Mucosa of rectum (tissue), 2 donors: ENCODE measurements around the gene FGF14.

Source experiments
- H3K27ac ChIP-seq, 2 donors: one replicate each; pipeline ENCODE4 v1.7.0; 2013; ENCODE audit warnings: inconsistent platforms in 2 of 2, low read depth in 2 of 2, low read length in 2 of 2
- H3K27me3 ChIP-seq, 2 donors: one replicate each; pipeline ENCODE4 v1.7.0; 2013; ENCODE audit warnings: low read length in 2 of 2; ENCODE audit not compliant: control insufficient read depth in 2 of 2, insufficient read depth in 2 of 2
- H3K36me3 ChIP-seq, 2 donors: one replicate each; pipeline ENCODE4 v1.7.0; 2013; ENCODE audit warnings: low read length in 2 of 2; ENCODE audit not compliant: control insufficient read depth in 2 of 2, insufficient read depth in 2 of 2
- H3K4me1 ChIP-seq, 2 donors: one replicate each; pipeline ENCODE4 v1.7.0; 2013; ENCODE audit warnings: low read length in 2 of 2, mild to moderate bottlenecking in 1 of 2; ENCODE audit not compliant: control insufficient read depth in 2 of 2, insufficient read depth in 2 of 2
- H3K4me3 ChIP-seq, 2 donors: one replicate each; pipeline ENCODE4 v1.7.0; 2013; ENCODE audit warnings: low read length in 2 of 2
- H3K9ac ChIP-seq, 2 donors: one replicate each; pipeline ENCODE4 v1.7.0; 2013; ENCODE audit warnings: low read length in 2 of 2, low read depth in 1 of 2, mild to moderate bottlenecking in 1 of 2
- H3K9me3 ChIP-seq, 2 donors: one replicate each; pipeline ENCODE4 v1.7.0; 2013; ENCODE audit warnings: low read length in 2 of 2; ENCODE audit not compliant: control insufficient read depth in 2 of 2
- donor health status: healthy.
- donor health status: Normal muscosa, but diverticular disease.

The FGF14 gene

GRCh38 chr13:101941095-101941783 is 460.6 kb downstream of the FGF14 start:
- Histone ChIP-seq H3K9me3 (no peaks in the 10 kb centered on the region), H3K27me3 (no peaks in the 10 kb centered on the region), H3K4me3 (no peak overlapping the region), H3K9ac (no peak overlapping the region), H3K27ac (no peak overlapping the region), H3K4me1 (no peaks in the 10 kb centered on the region), H3K36me3 (no peaks in the 10 kb centered on the region)

- no peak overlapping the region for H3K27ac ChIP-seq
- H3K27me3 ChIP-seq = no peaks in the 10 kb centered on the region
- H3K9ac ChIP-seq = no peak overlapping the region
- no peaks in the 10 kb centered on the region for H3K4me1 ChIP-seq
- H3K4me3 ChIP-seq = no peak overlapping the region
- H3K36me3 ChIP-seq = no peaks in the 10 kb centered on the region
- H3K9me3 ChIP-seq = no peaks in the 10 kb centered on the region
Measured at GRCh38 chr13:101939370-101939769, 462.5 kb downstream of the FGF14 start.

- Histone ChIP-seq H3K4me3 (no peak overlapping the region), H3K9me3 (no peaks in the 10 kb centered on the region), H3K27ac (no peak overlapping the region), H3K36me3 (no peaks in the 10 kb centered on the region), H3K27me3 (no peaks in the 10 kb centered on the region), H3K9ac (no peak overlapping the region), H3K4me1 (no peaks in the 10 kb centered on the region)
Measured at GRCh38 chr13:101935828-101936227, 466.0 kb downstream of the FGF14 start.

- no peak overlapping the region for H3K27ac ChIP-seq
- H3K4me1 ChIP-seq = no peaks in the 10 kb centered on the region
- no peak overlapping the region for H3K9ac ChIP-seq
Measured at GRCh38 chr13:101931186-101931585, 470.7 kb downstream of the FGF14 start.

GRCh38 chr13:101930331-101930730 is 471.5 kb downstream of the FGF14 start:
- Histone ChIP-seq H3K9me3 (no peaks in the 10 kb centered on the region), H3K36me3 (no peaks in the 10 kb centered on the region), H3K27me3 (no peaks in the 10 kb centered on the region), H3K4me1 (no peaks in the 10 kb centered on the region), H3K9ac (no peak overlapping the region), H3K4me3 (no peak overlapping the region), H3K27ac (no peak overlapping the region)

More at GRCh38 chr13:101931186-101931585, 470.7 kb downstream of the FGF14 start:
- Histone ChIP-seq H3K27me3 (no peaks in the 10 kb centered on the region), H3K4me3 (no peak overlapping the region), H3K9me3 (no peaks in the 10 kb centered on the region), H3K36me3 (no peaks in the 10 kb centered on the region)

- Histone ChIP-seq H3K9ac (no peak overlapping the region), H3K36me3 (no peaks in the 10 kb centered on the region), H3K27ac (no peak overlapping the region), H3K4me3 (no peak overlapping the region), H3K9me3 (no peaks in the 10 kb centered on the region), H3K27me3 (peaks cover 0 to 2% of the 10 kb centered on the region in 2 donors), H3K4me1 (no peaks in the 10 kb centered on the region)
Measured at GRCh38 chr13:101925731-101926130, 476.1 kb downstream of the FGF14 start.

- H3K4me1 ChIP-seq = no peaks in the 10 kb centered on the region
- peak overlapping the region in 1 of 2 donors; percentile 17 for H3K9ac ChIP-seq
- no peaks in the 10 kb centered on the region for H3K36me3 ChIP-seq
- no peaks in the 10 kb centered on the region for H3K9me3 ChIP-seq
- no peak overlapping the region for H3K4me3 ChIP-seq
- peaks cover 18 to 23% of the 10 kb centered on the region in 2 donors for H3K27me3 ChIP-seq
- H3K27ac ChIP-seq = no peak overlapping the region
Measured at GRCh38 chr13:101919541-101920181, 482.2 kb downstream of the FGF14 start.

GRCh38 chr13:101917833-101918661 is 483.8 kb downstream of the FGF14 start:
- peaks cover 18 to 23% of the 10 kb centered on the region in 2 donors for H3K27me3 ChIP-seq
- no peak overlapping the region for H3K27ac ChIP-seq
- H3K4me1 ChIP-seq = no peaks in the 10 kb centered on the region
- no peak overlapping the region for H3K9ac ChIP-seq
- H3K9me3 ChIP-seq = no peaks in the 10 kb centered on the region
- no peaks in the 10 kb centered on the region for H3K36me3 ChIP-seq
- no peak overlapping the region for H3K4me3 ChIP-seq

GRCh38 chr13:101917475-101917810 is 484.4 kb downstream of the FGF14 start:
- Histone ChIP-seq H3K9me3 (no peaks in the 10 kb centered on the region), H3K27me3 (peaks cover 18 to 23% of the 10 kb centered on the region in 2 donors), H3K27ac (no peak overlapping the region), H3K9ac (no peak overlapping the region), H3K4me3 (no peak overlapping the region), H3K4me1 (no peaks in the 10 kb centered on the region), H3K36me3 (no peaks in the 10 kb centered on the region)
